A549 (cell line): ENCODE data around the gene GDF2. TPM values are rescaled to one million over a fixed set of nuclear protein-coding genes. Genes with fewer than 3 reads are reported as not detected.

Source experiments
- ATAC-seq, 2 experiments: fragments of 200-7000 bp in 1 of 2; fragments of >200 bp in 1 of 2; cut with Nextera tagmentation in 1 of 2; cut with Tn5 transposase in 1 of 2; 3 replicates each; pipeline versions ENCODE4 v1.8.0 to v1.9.1; 2018 to 2020; ENCODE audit warnings: mild to moderate bottlenecking in 1 of 2, moderate library complexity in 1 of 2
- CTCF ChIA-PET: fragments of 300-600 bp; sonication (Branson Sonifier 250); formaldehyde crosslinking; extraction: SDS; loops from one replicate; lab custom pipeline; 2021; ENCODE audit warnings: antibody characterized with exemption, inconsistent platforms; lab: Yijun Ruan, JAX
- POLR2A ChIA-PET: fragments of 350-600 bp; formaldehyde crosslinking; extraction: SDS; loops from one replicate; lab custom pipeline; 2021; ENCODE audit warnings: antibody characterized with exemption, inconsistent platforms; lab: Yijun Ruan, JAX
- DNase-seq, 2 experiments: peaks; one replicate each; pipeline versions ENCODE4 v3.0.0 to v3.0.0-alpha.2; 2011 to 2016; ENCODE audit warnings: low read depth in 1 of 2, low spot score in 1 of 2
- FAIRE-seq: peaks from 2 replicates; lab custom pipeline; 2011; peaks lifted over from hg19 to GRCh38; lab: Jason Lieb, UNC
- H3K27ac ChIP-seq, 2 experiments: fragments of >200 bp; sonication (Bioruptor Twin); formaldehyde crosslinking; 3 replicates each; pipeline ENCODE4 v1.5.1; 2016 to 2017
- H3K4me1 ChIP-seq: fragments of >200 bp; sonication (Bioruptor Twin); formaldehyde crosslinking; 3 replicates; pipeline ENCODE4 v1.6.1; 2016
- H3K4me2 ChIP-seq: fragments of >200 bp; sonication (Bioruptor Twin); formaldehyde crosslinking; 3 replicates; pipeline ENCODE4 v1.6.1; 2016
- H3K4me3 ChIP-seq: fragments of >200 bp; sonication (Bioruptor Twin); formaldehyde crosslinking; 3 replicates; pipeline ENCODE4 v1.5.1; 2016
- H3K9me3 ChIP-seq: fragments of >200 bp; sonication (Bioruptor Twin); formaldehyde crosslinking; 3 replicates; pipeline ENCODE4 v1.6.1; 2016
- BHLHE40 ChIP-seq: IDR thresholded peaks from 2 replicates; pipeline ENCODE4 v1.6.1; 2012; ENCODE audit warnings: low read depth, low read length, inconsistent platforms
- CBX8 ChIP-seq: fragments of 200-600 bp; sonication (generic); IDR thresholded peaks from 2 replicates; pipeline ENCODE4 v1.6.1; 2016
- CHD4 ChIP-seq: fragments of 200-600 bp; sonication (generic); IDR thresholded peaks from 2 replicates; pipeline ENCODE4 v1.6.1; 2016; ENCODE audit warnings: antibody characterized with exemption, mild to moderate bottlenecking, borderline replicate concordance
- EP300 ChIP-seq, 2 experiments: fragments of >200 bp; sonication (Bioruptor Twin); formaldehyde crosslinking; IDR thresholded peaks; 2 replicates in 1 of 2; 3 replicates in 1 of 2; pipeline ENCODE4 v1.6.1; 2016 to 2017
- GATA3 ChIP-seq: IDR thresholded peaks from 2 replicates; pipeline ENCODE4 v1.6.1; 2012; ENCODE audit warnings: borderline replicate concordance
- HDAC2 ChIP-seq: fragments of 200-600 bp; sonication (generic); IDR thresholded peaks from 2 replicates; pipeline ENCODE4 v1.6.1; 2016
- HES2 ChIP-seq: fragments of >200 bp; sonication (Bioruptor Twin); formaldehyde crosslinking; IDR thresholded peaks from 2 replicates; pipeline ENCODE4 v1.6.1; 2016
- HEYL ChIP-seq: fragments of 250-450 bp; sonication (Bioruptor Pico); IDR thresholded peaks from 2 replicates; pipeline ENCODE4 v1.8.0; 2021; ENCODE audit warnings: mild to moderate bottlenecking, moderate library complexity
- HOXA7 ChIP-seq: fragments of 250-450 bp; sonication (Bioruptor Pico); IDR thresholded peaks from 2 replicates; pipeline ENCODE4 v1.5.0; 2020; ENCODE audit warnings: mild to moderate bottlenecking, moderate library complexity
- HOXB5 ChIP-seq: fragments of 250-450 bp; sonication (Bioruptor Pico); IDR thresholded peaks from 2 replicates; pipeline ENCODE4 v1.5.0; 2020; ENCODE audit warnings: mild to moderate bottlenecking, moderate library complexity
- JUN ChIP-seq, 2 experiments: fragments of >200 bp; sonication (Bioruptor Twin); formaldehyde crosslinking; IDR thresholded peaks; 2 replicates in 1 of 2; 3 replicates in 1 of 2; pipeline ENCODE4 v1.6.1; 2016 to 2017
- JUNB ChIP-seq: fragments of >200 bp; sonication (Bioruptor Twin); formaldehyde crosslinking; IDR thresholded peaks from 2 replicates; pipeline ENCODE4 v1.6.1; 2016
- KDM1A ChIP-seq: fragments of 200-600 bp; sonication (generic); IDR thresholded peaks from 2 replicates; pipeline ENCODE4 v1.6.1; 2016; ENCODE audit warnings: low read depth, mild to moderate bottlenecking
- NFE2L2 ChIP-seq: fragments of 150-350 bp; conservative IDR thresholded peaks from 2 replicates; pipeline ENCODE4 v1.6.1; 2014; ENCODE audit warnings: low read length
- NR3C1 ChIP-seq: fragments of >200 bp; sonication (Bioruptor Twin); formaldehyde crosslinking; IDR thresholded peaks from 3 replicates; pipeline ENCODE4 v1.6.1; 2017
- PHF8 ChIP-seq: fragments of 200-600 bp; sonication (generic); IDR thresholded peaks from 2 replicates; pipeline ENCODE4 v1.6.1; 2016; ENCODE audit warnings: low read depth, mild to moderate bottlenecking, antibody characterized with exemption, moderate library complexity, borderline replicate concordance
- POLR2A ChIP-seq: IDR thresholded peaks from 2 replicates; pipeline ENCODE4 v1.6.1; 2012; ENCODE audit warnings: mild to moderate bottlenecking, low read length
- RAD21 ChIP-seq, 2 experiments: fragments of >200 bp in 1 of 2; sonication (Bioruptor Twin) in 1 of 2; formaldehyde crosslinking in 1 of 2; IDR thresholded peaks in 1 of 2; conservative IDR thresholded peaks in 1 of 2; 2 replicates in 1 of 2; 3 replicates in 1 of 2; pipeline ENCODE4 v1.6.1; 2012 to 2018; ENCODE audit warnings: inconsistent platforms in 1 of 2
- RARB ChIP-seq: fragments of 250-450 bp; sonication (Bioruptor Pico); IDR thresholded peaks from 2 replicates; pipeline ENCODE4 v1.8.0; 2021; ENCODE audit warnings: mild to moderate bottlenecking, moderate library complexity
- RFX5 ChIP-seq: fragments of 450-650 bp; IDR thresholded peaks from 2 replicates; pipeline ENCODE4 v1.7.1; 2014; ENCODE audit warnings: antibody characterized with exemption, mild to moderate bottlenecking, moderate library complexity
- SMC3 ChIP-seq: fragments of >200 bp; sonication (Bioruptor Twin); formaldehyde crosslinking; IDR thresholded peaks from 3 replicates; pipeline ENCODE4 v1.6.1; 2018; ENCODE audit warnings: inconsistent platforms
- SREBF2 ChIP-seq: fragments of 450-650 bp; IDR thresholded peaks from 2 replicates; pipeline ENCODE4 v1.6.1; 2014; ENCODE audit warnings: mild to moderate bottlenecking, moderate library complexity
- ZC3H11A ChIP-seq: fragments of 450-650 bp; IDR thresholded peaks from 2 replicates; pipeline ENCODE4 v1.6.1; 2014; ENCODE audit warnings: antibody characterized with exemption, mild to moderate bottlenecking
- ZFP36 ChIP-seq: fragments of 450-650 bp; IDR thresholded peaks from 2 replicates; pipeline ENCODE4 v1.6.1; 2014; ENCODE audit warnings: borderline replicate concordance; ENCODE audit not compliant: partially characterized antibody
- ZNF302 ChIP-seq: fragments of 250-450 bp; sonication (Bioruptor Pico); IDR thresholded peaks from 2 replicates; pipeline ENCODE4 v1.9.0; 2021; ENCODE audit warnings: inconsistent platforms, mild to moderate bottlenecking, moderate library complexity
- WGBS: methylation state at CpG from one replicate; pipeline ENCODE4 v1.1.6; 2017; ENCODE audit errors: missing lambda C conversion rate; 5-methylcytosine and 5-hydroxymethylcytosine counted together
- polyA plus RNA-seq, 4 experiments: library from polyadenylated mRNA; depleted of rRNA in 3 of 4; stranded (reverse); fragments of >200 nt; fragmentation: RNase III in 1 of 4; extraction: RNeasy Plus Mini Kit Qiagen cat#74134 plus additional on column Dnase treatment in 1 of 4; gene quantifications; 2 replicates in 3 of 4; 3 replicates in 1 of 4; pipeline ENCODE4 v1.2.3, GENCODE V29; 2011 to 2017
- TF ChIP-seq, protein P1 (sequence below): fragments of 450-650 bp; IDR thresholded peaks from 2 replicates; pipeline ENCODE4 v1.6.1; 2014; ENCODE audit warnings: antibody characterized with exemption
- TF ChIP-seq, protein P2 (sequence below): fragments of 200-600 bp; sonication (generic); IDR thresholded peaks from 2 replicates; pipeline ENCODE4 v1.6.1; 2016; ENCODE audit warnings: antibody characterized with exemption, mild to moderate bottlenecking, moderate library complexity
- TF ChIP-seq, protein P3 (sequence below): IDR thresholded peaks from 2 replicates; pipeline ENCODE4 v1.6.1; 2012; ENCODE audit warnings: low read depth, borderline replicate concordance
- TF ChIP-seq, protein P4 (sequence below): IDR thresholded peaks from 2 replicates; pipeline ENCODE4 v1.6.1; 2012

GDF2 gene
- polyA plus RNA-seq, 2 of the 4 experiments (the other 2 are of a cell fraction): not detected

GRCh38 chr10:47276576-47277351 lies 45.5 kb upstream of the GDF2 start:
- DNase-seq (no peak), ATAC-seq (no peak), FAIRE-seq (no peak)
- CTCF ChIA-PET: interaction anchor here (1.0 to 2.5 kb wide), 3 partner anchors 14 to 252 kb away, joined by 4 to 6 read pairs (median 6); no protein-coding TSS in a partner anchor
- POLR2A ChIA-PET: no interaction called here
- WGBS: 51% methylated on average over 11 of the region's 11 CpGs
- Histone ChIP-seq H3K4me3 (no peak overlapping the region), H3K27ac (no peak overlapping the region), H3K4me1 (no peaks in the 10 kb centered on the region), H3K4me2 (no peak overlapping the region), H3K9me3 (peaks cover 12% of the 10 kb centered on the region; the same call in 1 of the 3 replicates)
- TF ChIP-seq HOXA7 (CRISPR knock-in tag) (no peak), POLR2A (no peak), EP300 (IDR thresholded peaks at IDR 0.05) (no peak), JUN (IDR thresholded peaks at IDR 0.05) (no peak), ZFP36 (no peak), HOXB5 (CRISPR knock-in tag) (no peak), PHF8 (no peak), HEYL (CRISPR knock-in tag) (no peak), SREBF2 (no peak), CHD4 (no peak), NR3C1 (no peak), RARB (CRISPR knock-in tag) (no peak), ZNF302 (no peak), JUNB (no peak)
- TF ChIP-seq, protein P1, sequence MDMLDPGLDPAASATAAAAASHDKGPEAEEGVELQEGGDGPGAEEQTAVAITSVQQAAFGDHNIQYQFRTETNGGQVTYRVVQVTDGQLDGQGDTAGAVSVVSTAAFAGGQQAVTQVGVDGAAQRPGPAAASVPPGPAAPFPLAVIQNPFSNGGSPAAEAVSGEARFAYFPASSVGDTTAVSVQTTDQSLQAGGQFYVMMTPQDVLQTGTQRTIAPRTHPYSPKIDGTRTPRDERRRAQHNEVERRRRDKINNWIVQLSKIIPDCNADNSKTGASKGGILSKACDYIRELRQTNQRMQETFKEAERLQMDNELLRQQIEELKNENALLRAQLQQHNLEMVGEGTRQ: no peak
- TF ChIP-seq, all 56 proteins: peak for 0

DNA sequence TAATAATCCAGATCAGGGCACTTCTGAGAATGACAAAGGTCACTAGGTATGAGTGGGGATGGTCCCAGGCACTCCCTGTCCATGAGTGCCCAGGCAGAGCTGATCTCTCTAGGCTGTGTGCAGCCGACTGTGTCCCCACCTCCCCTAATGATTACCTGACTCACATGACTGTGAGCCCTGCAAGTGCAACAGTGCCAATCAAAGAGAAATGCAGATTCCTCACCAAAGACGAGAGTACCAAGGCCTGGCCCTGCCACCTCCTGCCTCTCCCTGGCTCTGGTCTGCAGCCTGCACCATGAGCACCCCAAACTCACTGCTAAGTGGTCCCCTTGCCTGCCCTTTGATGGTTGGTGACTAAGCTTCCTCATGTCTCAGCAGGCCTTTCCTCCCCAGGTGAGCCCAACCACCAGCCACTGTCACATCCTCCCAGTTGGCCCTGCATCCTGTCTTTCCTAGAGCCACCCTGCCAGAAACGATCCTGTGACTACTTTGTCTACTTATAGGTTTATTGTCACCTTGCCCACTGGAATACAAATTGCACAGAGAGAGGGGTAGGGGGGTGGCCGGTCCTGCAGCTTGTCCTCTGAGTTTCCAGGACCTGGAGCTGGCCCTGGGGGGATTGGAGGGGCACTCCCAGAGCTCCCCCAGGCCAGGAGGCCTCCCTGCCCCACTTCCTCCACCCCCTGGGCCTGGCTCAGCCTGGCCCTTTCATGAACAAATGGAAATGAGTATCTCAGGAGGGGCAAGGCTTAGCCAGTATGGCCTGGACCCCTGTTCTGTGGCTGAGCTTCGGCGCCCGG lies 44.7 kb upstream of the GDF2 start:
- ChIA-PET POLR2A (no interaction called here), CTCF (interaction anchor here (2.0 to 2.5 kb wide), 2 partner anchors 35 to 252 kb away, joined by 6 read pairs; no protein-coding TSS in a partner anchor)
- Histone ChIP-seq H3K4me2 (no peak overlapping the region), H3K9me3 (peaks cover 12% of the 10 kb centered on the region; the same call in 1 of the 3 replicates), H3K27ac (no peak overlapping the region), H3K4me1 (no peaks in the 10 kb centered on the region), H3K4me3 (no peak overlapping the region)
- 32% methylated on average over 4 of the region's 7 CpGs for WGBS
- no peak for DNase-seq
- ATAC-seq: no peak
- no peak for TF ChIP-seq GATA3
- TF ChIP-seq, protein P2, sequence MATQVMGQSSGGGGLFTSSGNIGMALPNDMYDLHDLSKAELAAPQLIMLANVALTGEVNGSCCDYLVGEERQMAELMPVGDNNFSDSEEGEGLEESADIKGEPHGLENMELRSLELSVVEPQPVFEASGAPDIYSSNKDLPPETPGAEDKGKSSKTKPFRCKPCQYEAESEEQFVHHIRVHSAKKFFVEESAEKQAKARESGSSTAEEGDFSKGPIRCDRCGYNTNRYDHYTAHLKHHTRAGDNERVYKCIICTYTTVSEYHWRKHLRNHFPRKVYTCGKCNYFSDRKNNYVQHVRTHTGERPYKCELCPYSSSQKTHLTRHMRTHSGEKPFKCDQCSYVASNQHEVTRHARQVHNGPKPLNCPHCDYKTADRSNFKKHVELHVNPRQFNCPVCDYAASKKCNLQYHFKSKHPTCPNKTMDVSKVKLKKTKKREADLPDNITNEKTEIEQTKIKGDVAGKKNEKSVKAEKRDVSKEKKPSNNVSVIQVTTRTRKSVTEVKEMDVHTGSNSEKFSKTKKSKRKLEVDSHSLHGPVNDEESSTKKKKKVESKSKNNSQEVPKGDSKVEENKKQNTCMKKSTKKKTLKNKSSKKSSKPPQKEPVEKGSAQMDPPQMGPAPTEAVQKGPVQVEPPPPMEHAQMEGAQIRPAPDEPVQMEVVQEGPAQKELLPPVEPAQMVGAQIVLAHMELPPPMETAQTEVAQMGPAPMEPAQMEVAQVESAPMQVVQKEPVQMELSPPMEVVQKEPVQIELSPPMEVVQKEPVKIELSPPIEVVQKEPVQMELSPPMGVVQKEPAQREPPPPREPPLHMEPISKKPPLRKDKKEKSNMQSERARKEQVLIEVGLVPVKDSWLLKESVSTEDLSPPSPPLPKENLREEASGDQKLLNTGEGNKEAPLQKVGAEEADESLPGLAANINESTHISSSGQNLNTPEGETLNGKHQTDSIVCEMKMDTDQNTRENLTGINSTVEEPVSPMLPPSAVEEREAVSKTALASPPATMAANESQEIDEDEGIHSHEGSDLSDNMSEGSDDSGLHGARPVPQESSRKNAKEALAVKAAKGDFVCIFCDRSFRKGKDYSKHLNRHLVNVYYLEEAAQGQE: no peak
- FAIRE-seq: no peak

DNA sequence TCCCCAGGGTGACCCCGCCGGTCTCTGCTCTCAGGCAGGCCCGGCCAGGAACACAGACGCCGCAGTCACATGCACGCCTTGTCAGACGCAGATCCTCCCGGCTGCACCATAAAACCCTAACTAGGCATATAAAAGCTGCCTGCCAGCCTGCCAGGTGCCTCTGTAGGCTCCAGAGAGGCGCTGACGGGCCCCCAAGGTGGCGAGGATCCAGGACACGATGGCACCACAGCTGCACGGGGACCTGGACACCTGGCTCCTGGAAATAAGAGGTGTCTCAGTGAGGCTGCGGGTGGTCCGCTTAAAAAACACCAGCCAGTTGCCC lies 44.1 kb upstream of the GDF2 start:
- ATAC-seq: no peak
- Histone ChIP-seq H3K9me3 (peaks cover 7% of the 10 kb centered on the region; the same call in 1 of the 3 replicates), H3K4me3 (no peak overlapping the region), H3K4me1 (no peaks in the 10 kb centered on the region), H3K4me2 (no peak overlapping the region), H3K27ac (no peak overlapping the region)
- ChIA-PET POLR2A (no interaction called here), CTCF (interaction anchor here (2.0 to 2.5 kb wide), 2 partner anchors 34 to 253 kb away, joined by 6 read pairs; no protein-coding TSS in a partner anchor)
- DNase-seq: no peak
- FAIRE-seq: no peak
- 61% methylated on average over 6 of the region's 15 CpGs for WGBS
- TF ChIP-seq HES2 (no peak), SMC3 (no peak), PHF8 (no peak), HOXA7 (CRISPR knock-in tag) (no peak), RAD21 (conservative IDR thresholded peaks at IDR 0.05 in 1 of 2, IDR thresholded peaks at IDR 0.05 in 1 of 2) (no peak), HOXB5 (CRISPR knock-in tag) (no peak), HDAC2 (no peak), BHLHE40 (no peak), ZC3H11A (no peak), NFE2L2 (no peak), RFX5 (no peak), KDM1A (no peak), RARB (CRISPR knock-in tag) (no peak), CBX8 (no peak)
- TF ChIP-seq, protein P3, sequence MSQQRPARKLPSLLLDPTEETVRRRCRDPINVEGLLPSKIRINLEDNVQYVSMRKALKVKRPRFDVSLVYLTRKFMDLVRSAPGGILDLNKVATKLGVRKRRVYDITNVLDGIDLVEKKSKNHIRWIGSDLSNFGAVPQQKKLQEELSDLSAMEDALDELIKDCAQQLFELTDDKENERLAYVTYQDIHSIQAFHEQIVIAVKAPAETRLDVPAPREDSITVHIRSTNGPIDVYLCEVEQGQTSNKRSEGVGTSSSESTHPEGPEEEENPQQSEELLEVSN: no peak
- TF ChIP-seq, protein P4, sequence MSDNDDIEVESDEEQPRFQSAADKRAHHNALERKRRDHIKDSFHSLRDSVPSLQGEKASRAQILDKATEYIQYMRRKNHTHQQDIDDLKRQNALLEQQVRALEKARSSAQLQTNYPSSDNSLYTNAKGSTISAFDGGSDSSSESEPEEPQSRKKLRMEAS: no peak
